K562 (cell line): ENCODE results near the gene IFNGR2. TPM values are rescaled to one million over a fixed set of nuclear protein-coding genes. Genes with fewer than 3 reads are reported as not detected.

ENCODE experiments used
- ATAC-seq: fragments of 200-7000 bp; cut with Tn5 transposase; 3 replicates; pipeline ENCODE4 v1.9.1; 2020; ENCODE audit warnings: moderate library complexity
- BruUV-seq: library from RNA; stranded (reverse); fragments of 400-500 nt; replicated peaks from 2 replicates; lab custom pipeline; 2021; lab: Mats Ljungman, UMichigan
- CTCF ChIA-PET: fragments of 300-600 bp; formaldehyde crosslinking; extraction: SDS; loops from one replicate; lab custom pipeline; 2021; ENCODE audit warnings: low intra/inter-chr PET ratio; lab: Yijun Ruan, JAX
- POLR2A ChIA-PET: fragments of 300-600, 350-650 bp; sonication (Branson Sonifier 250); formaldehyde crosslinking; extraction: SDS; loops from one replicate; lab custom pipeline; 2021; ENCODE audit warnings: antibody characterized with exemption, inconsistent platforms; lab: Yijun Ruan, JAX
- DNase-seq, 4 experiments: peaks; one replicate each; pipeline versions ENCODE4 v3.0.0 to v3.0.0-alpha.2; 2011 to 2018; ENCODE audit warnings: low spot score in 3 of 4, mixed read lengths in 3 of 4; ENCODE audit errors: extremely low read depth in 1 of 4
- FAIRE-seq: peaks from 2 replicates; lab custom pipeline; 2011; peaks lifted over from hg19 to GRCh38; lab: Jason Lieb, UNC
- H2AFZ ChIP-seq: 2 replicates; pipeline ENCODE4 v1.6.0; 2011; ENCODE audit warnings: low read depth, low read length, control low read depth, inconsistent platforms
- H3K27ac ChIP-seq: fragments of 200-600 bp; 3 replicates; pipeline ENCODE4 v1.8.0; 2011; ENCODE audit warnings: low read depth, mild to moderate bottlenecking, control low read depth, inconsistent platforms, low read length, moderate library complexity, mixed read lengths; ENCODE audit errors: extremely low read depth
- H3K27me3 ChIP-seq, 2 experiments: fragments of 300-600 bp in 1 of 2; 2 replicates in 1 of 2; 3 replicates in 1 of 2; pipeline versions ENCODE4 v1.6.0 to v1.8.0; 2011; ENCODE audit warnings: inconsistent platforms in 2 of 2, low read length in 2 of 2, mild to moderate bottlenecking in 1 of 2, mixed read lengths in 1 of 2, moderate library complexity in 1 of 2; ENCODE audit not compliant: control insufficient read depth in 2 of 2, insufficient read depth in 2 of 2
- H3K36me3 ChIP-seq: fragments of 300-600 bp; 3 replicates; pipeline ENCODE4 v1.8.0; 2011; ENCODE audit warnings: mild to moderate bottlenecking, low read length, inconsistent platforms; ENCODE audit not compliant: control insufficient read depth, insufficient read depth
- H3K4me1 ChIP-seq, 2 experiments: fragments of 200-600 bp in 1 of 2; replicated peaks in 1 of 2; 2 replicates in 1 of 2; 3 replicates in 1 of 2; pipeline versions ENCODE4 v1.5.1 to v1.8.0; 2011; ENCODE audit warnings: inconsistent platforms in 2 of 2, low read length in 2 of 2, mild to moderate bottlenecking in 1 of 2, mixed read lengths in 1 of 2, moderate library complexity in 1 of 2; ENCODE audit not compliant: control insufficient read depth in 2 of 2, insufficient read depth in 2 of 2
- H3K4me2 ChIP-seq: 2 replicates; pipeline ENCODE4 v1.6.1; 2011; ENCODE audit warnings: low read length, control low read depth, inconsistent platforms, mixed read lengths; ENCODE audit not compliant: insufficient read depth
- H3K4me3 ChIP-seq: fragments of 200-600 bp; sonication (generic), shearing (Covaris generic); 2 replicates; pipeline ENCODE4 v1.5.1; 2016; ENCODE audit warnings: control low read depth, inconsistent platforms
- H3K79me2 ChIP-seq: fragments of 200-600 bp; 3 replicates; pipeline ENCODE4 v1.8.0; 2011; ENCODE audit warnings: low read length, inconsistent platforms; ENCODE audit not compliant: control insufficient read depth, insufficient read depth
- H3K9ac ChIP-seq, 2 experiments: 2 replicates each; pipeline versions ENCODE4 v1.6.0 to v1.6.1; 2011; ENCODE audit warnings: low read depth in 2 of 2, low read length in 2 of 2, control low read depth in 1 of 2, inconsistent platforms in 1 of 2, mild to moderate bottlenecking in 1 of 2, mixed read lengths in 1 of 2; ENCODE audit not compliant: insufficient read depth in 1 of 2
- H3K9me1 ChIP-seq: one replicate; pipeline ENCODE4 v1.6.0; 2011; ENCODE audit warnings: inconsistent platforms, mild to moderate bottlenecking, low read length, moderate library complexity; ENCODE audit not compliant: control insufficient read depth, insufficient read depth
- H3K9me3 ChIP-seq: replicated peaks from 2 replicates; pipeline ENCODE4 v1.5.1; 2011; ENCODE audit warnings: low read depth, low read length, inconsistent platforms; ENCODE audit not compliant: control insufficient read depth, insufficient read depth
- H4K20me1 ChIP-seq: replicated peaks from 2 replicates; pipeline ENCODE4 v1.6.1; 2011; ENCODE audit warnings: low read length, inconsistent platforms, mixed read lengths; ENCODE audit not compliant: control insufficient read depth, insufficient read depth
- BCOR ChIP-seq: fragments of 450-650 bp; IDR thresholded peaks from 2 replicates; pipeline ENCODE4 v1.6.1; 2016
- C11orf30 ChIP-seq: fragments of 450-650 bp; IDR thresholded peaks from 2 replicates; pipeline ENCODE4 v1.6.1; 2016; ENCODE audit warnings: low read depth, mild to moderate bottlenecking
- KLF16 ChIP-seq: IDR thresholded peaks from 2 replicates; pipeline ENCODE4 v1.6.1; 2016; ENCODE audit warnings: antibody characterized with exemption
- MAFF ChIP-seq: IDR thresholded peaks from 2 replicates; pipeline ENCODE4 v1.6.1; 2012; ENCODE audit warnings: low read length, improper control_type of control experiment
- MAFG ChIP-seq: fragments of 450-650 bp; conservative IDR thresholded peaks from 2 replicates; pipeline ENCODE4 v1.6.1; 2016; ENCODE audit warnings: missing genetic modification characterization, missing compliant biosample characterization
- MAFK ChIP-seq: IDR thresholded peaks from 2 replicates; pipeline ENCODE4 v1.6.1; 2011; ENCODE audit warnings: low read length, improper control_type of control experiment
- MLX ChIP-seq, 2 experiments: fragments of 450-650 bp in 1 of 2; sonication (generic) in 1 of 2; formaldehyde crosslinking; conservative IDR thresholded peaks; 2 replicates each; pipeline versions ENCODE4 v1.4.0 to v1.8.1; 2020 to 2022; ENCODE audit warnings: mild to moderate bottlenecking in 1 of 2, missing genetic modification reagents in 1 of 2
- SP1 ChIP-seq: sonication (generic); formaldehyde crosslinking; IDR thresholded peaks from 2 replicates; pipeline ENCODE4 v1.8.1; 2022; ENCODE audit warnings: mild to moderate bottlenecking, missing genetic modification reagents
- XRCC5 ChIP-seq: fragments of 200-400 bp; formaldehyde crosslinking; IDR thresholded peaks from 2 replicates; pipeline ENCODE4 v1.6.1; 2017; ENCODE audit warnings: low read depth, mild to moderate bottlenecking, low read length
- ZNF316 ChIP-seq: fragments of 450-650 bp; IDR thresholded peaks from 2 replicates; pipeline ENCODE4 v1.6.1; 2016
- ZNF584 ChIP-seq: fragments of 200-800 bp; sonication (Bioruptor generic); IDR thresholded peaks from 2 replicates; pipeline ENCODE4 v1.6.1; 2016; ENCODE audit warnings: low read depth, mild to moderate bottlenecking, missing genetic modification characterization, missing compliant biosample characterization
- WGBS: fragments of 100-300 bp; shearing (Covaris generic); methylation state at CpG from one replicate; pipeline ENCODE4 v1.1.6; 2016; ENCODE audit warnings: low coverage, mixed read lengths; ENCODE audit not compliant: insufficient coverage; ENCODE audit errors: missing lambda C conversion rate; 5-methylcytosine and 5-hydroxymethylcytosine counted together
- in situ Hi-C: fragments of 300-500 bp; cut with MboI; formaldehyde crosslinking; loops from 4 replicates; pipeline ENCODE4 v1.15.0; 2018; ENCODE audit warnings: inconsistent platforms, mixed read lengths
- intact Hi-C: fragments of 100-400 bp; cut with micrococcal nuclease; formaldehyde crosslinking; loops from 2 replicates; pipeline ENCODE4 v1.14.2; 2022
- polyA plus RNA-seq, 8 experiments: library from polyadenylated mRNA; depleted of rRNA in 4 of 8; stranded (reverse) in 5 of 8; unstranded in 3 of 8; fragments of >200 nt; fragmentation: Nextera tagmentation in 2 of 8; fragmentation: Illumina TruSeq in 1 of 8; extraction: Ambion mirVana in 2 of 8; extraction: Trizol in 1 of 8; gene quantifications; 2 replicates each; pipeline versions ENCODE4 v1.2.1 to v1.2.3, GENCODE V29; 2011 to 2014; ENCODE audit warnings: inconsistent platforms in 1 of 8, missing spikeins in 1 of 8
- total RNA-seq, 7 experiments: library from RNA; depleted of rRNA in 6 of 7; stranded (reverse); fragments of >200 nt in 6 of 7; fragmentation: Illumina TruSeq in 2 of 7; extraction: Trizol in 2 of 7; gene quantifications; 2 replicates each; pipeline versions ENCODE4 v1.2.1 to v1.2.3, GENCODE V29; 2011 to 2021; ENCODE audit warnings: low replicate concordance in 1 of 7

IFNGR2 gene
- total and polyA plus RNA-seq, 9 of the 15 experiments (the other 6 are each of a cell fraction or from before 2014, with no cell fraction given) = 6.7 to 58.0 (median 28.5) TPM

GRCh38 chr21:33455686-33456446 is 52.7 kb downstream of the IFNGR2 start:
- WGBS = 79% methylated on average over 6 of the region's 6 CpGs
- H2AFZ ChIP-seq = no peak overlapping the region
- no peaks in the 10 kb centered on the region for H3K27me3 ChIP-seq
- H4K20me1 ChIP-seq = no peaks in the 10 kb centered on the region
- H3K4me2 ChIP-seq = no peak overlapping the region
- no peak for FAIRE-seq
- H3K36me3 ChIP-seq = peaks cover 54% of the 10 kb centered on the region; the same call in 2 of the 3 replicates
- no peak for ATAC-seq
- no peaks in the 10 kb centered on the region for H3K79me2 ChIP-seq
- H3K9ac ChIP-seq = no peak overlapping the region
- H3K4me3 ChIP-seq = no peak overlapping the region
- no peaks in the 10 kb centered on the region for H3K9me1 ChIP-seq
- no peaks in the 10 kb centered on the region for H3K4me1 ChIP-seq
- CTCF ChIA-PET = no interaction called here
- in situ Hi-C loops (no loop called here), intact Hi-C loops (no loop called here)
- TF ChIP-seq XRCC5 (no peak), MAFG (peak; percentile 69), MLX (CRISPR knock-in tag; conservative IDR thresholded peaks at IDR 0.05) (no peak), SP1 (CRISPR knock-in tag) (no peak), KLF16 (no peak), C11orf30 (peak; percentile 80), MAFK (peak; percentile 68), ZNF316 (peak; percentile 87), ZNF584 (CRISPR knock-in tag) (no peak), BCOR (no peak), MAFF (peak; percentile 85)
- BruUV-seq = no TSS peak
- no peaks in the 10 kb centered on the region for H3K9me3 ChIP-seq
- DNase-seq = peak in 1 of 4 experiments; percentile 3
- no peak overlapping the region for H3K27ac ChIP-seq
- POLR2A ChIA-PET = interaction anchor here (1.3 kb wide), 1 partner anchor 11 kb away, joined by 3 read pairs; no protein-coding TSS in a partner anchor
